HG03469 (cell line): Measurements from ENCODE around the gene IL1RN.

Experiments used
- ATAC-seq: cut with Tn5 transposase; IDR thresholded peaks from one replicate; pipeline ENCODE4 v1.9.1; 2021; ENCODE audit warnings: mild to moderate bottlenecking, moderate library complexity, moderate number of reproducible peaks; ENCODE audit not compliant: unreplicated experiment

Gene IL1RN

GRCh38 chr2:113102133-113102532, 25.3 kb upstream of the IL1RN start:
- no peak for ATAC-seq

GRCh38 chr2:113103277-113103676, 24.1 kb upstream of the IL1RN start:
- ATAC-seq, result no peak

GRCh38 chr2:113104054-113104611, 23.3 kb upstream of the IL1RN start:
- ATAC-seq, result no peak

- no peak for ATAC-seq
Measured at GRCh38 chr2:113105047-113105785, 22.2 kb upstream of the IL1RN start.

GRCh38 chr2:113111121-113111520, 16.3 kb upstream of the IL1RN start:
- ATAC-seq, result no peak

GRCh38 chr2:113111823-113112287, 15.5 kb upstream of the IL1RN start:
- ATAC-seq, result no peak

GRCh38 chr2:113112441-113112840, 15.0 kb upstream of the IL1RN start:
- ATAC-seq, result no peak

GRCh38 chr2:113112871-113113270, 14.5 kb upstream of the IL1RN start:
- ATAC-seq, result no peak

- no peak for ATAC-seq
Measured at GRCh38 chr2:113113807-113114206, 13.6 kb upstream of the IL1RN start.

- no peak for ATAC-seq
Measured at GRCh38 chr2:113114224-113114945, 13.0 kb upstream of the IL1RN start.

GRCh38 chr2:113114996-113115395, 12.4 kb upstream of the IL1RN start:
- no peak for ATAC-seq

GRCh38 chr2:113116100-113116958, 11.1 kb upstream of the IL1RN start:
- ATAC-seq, result no peak

GRCh38 chr2:113117541-113118262, 9.7 kb upstream of the IL1RN start:
- ATAC-seq, result no peak

- no peak for ATAC-seq
Measured at GRCh38 chr2:113118263-113118657, 9.1 kb upstream of the IL1RN start.

GRCh38 chr2:113119111-113119510, 8.3 kb upstream of the IL1RN start:
- ATAC-seq, result no peak

- no peak for ATAC-seq
Measured at GRCh38 chr2:113120861-113121260, 6.5 kb upstream of the IL1RN start.

- ATAC-seq, result no peak
Measured at GRCh38 chr2:113122364-113122763, 5.0 kb upstream of the IL1RN start.

GRCh38 chr2:113123726-113124125, 3.7 kb upstream of the IL1RN start:
- ATAC-seq, result no peak

GRCh38 chr2:113124181-113124961, 3.0 kb upstream of the IL1RN start:
- no peak for ATAC-seq
